Central memory CD8-positive, alpha-beta T cell (primary cell): ENCODE results near the gene RAD51B.

Experiments used
- ATAC-seq: fragments of 150-1000 bp; cut with Tn5 transposase; replicated peaks from 2 replicates; pipeline ENCODE4 v1.10.0; 2022; ENCODE audit warnings: mild to moderate bottlenecking, moderate FRiP score, moderate number of reproducible peaks; ENCODE audit not compliant: poor library complexity, severe bottlenecking; ENCODE audit errors: extremely low read depth
- DNase-seq, 2 donors: peaks; one replicate each; pipeline ENCODE4 v3.0.0; 2021; ENCODE audit warnings: low spot score in 2 of 2
- H3K27ac Mint-ChIP-seq: one replicate; pipeline ENCODE4 v1.8.0; 2022; ENCODE audit warnings: low read depth, mild to moderate bottlenecking, moderate library complexity, mixed read lengths
- H3K27me3 Mint-ChIP-seq: one replicate; pipeline ENCODE4 v1.8.0; 2022; ENCODE audit warnings: mixed read lengths
- H3K36me3 Mint-ChIP-seq: one replicate; pipeline ENCODE4 v1.8.0; 2022; ENCODE audit warnings: mild to moderate bottlenecking, moderate library complexity, mixed read lengths; ENCODE audit not compliant: insufficient read depth
- H3K4me1 Mint-ChIP-seq: one replicate; pipeline ENCODE4 v1.8.0; 2022; ENCODE audit warnings: mixed read lengths
- H3K4me3 Mint-ChIP-seq: one replicate; pipeline ENCODE4 v1.8.0; 2022; ENCODE audit warnings: mild to moderate bottlenecking, moderate library complexity, mixed read lengths
- H3K9me3 Mint-ChIP-seq: one replicate; pipeline ENCODE4 v1.8.0; 2022; ENCODE audit warnings: mixed read lengths

RAD51B gene

GRCh38 chr14:68139431-68140075 is 320.0 kb downstream of the RAD51B start:
- Mint-ChIP-seq H3K27ac (no peak overlapping the region), H3K36me3 (peaks cover 1% of the 10 kb centered on the region), H3K9me3 (no peaks in the 10 kb centered on the region), H3K27me3 (no peaks in the 10 kb centered on the region), H3K4me1 (peaks cover 7% of the 10 kb centered on the region), H3K4me3 (no peak overlapping the region)
- no peak for ATAC-seq
- DNase-seq: no peak

DNA sequence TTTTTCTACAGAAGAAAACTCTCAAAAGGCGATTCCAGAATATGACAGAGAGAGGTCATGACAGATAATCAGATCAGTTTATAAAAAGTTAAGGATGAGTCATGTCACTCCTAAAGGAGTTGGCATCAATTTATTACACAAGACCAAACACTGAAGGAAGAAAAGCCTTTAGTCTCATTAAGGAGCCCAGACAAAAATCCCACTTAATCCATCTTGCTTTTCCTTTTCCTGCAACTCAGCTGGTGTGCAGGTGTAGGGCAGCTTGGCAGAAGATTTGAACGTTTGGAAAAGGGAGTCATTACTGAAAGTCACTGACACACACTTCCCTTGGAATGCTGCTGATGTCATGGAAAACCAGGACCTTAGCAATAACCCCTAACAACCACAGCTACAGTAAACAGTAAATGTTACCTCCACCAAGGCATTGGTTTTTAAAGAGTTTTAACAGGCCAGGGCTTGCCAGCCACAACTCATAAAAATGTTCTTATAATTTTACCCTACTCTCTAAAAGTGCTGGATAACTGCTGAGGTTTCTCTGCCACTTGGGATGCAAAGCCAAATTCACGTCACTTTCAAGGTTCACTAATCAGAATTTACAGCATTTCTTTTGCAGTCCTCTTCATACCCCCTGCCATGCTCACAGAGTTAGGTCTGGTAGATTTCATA is 320.6 kb downstream of the RAD51B start:
- no peak for ATAC-seq
- H3K27me3 Mint-ChIP-seq: no peaks in the 10 kb centered on the region
- no peaks in the 10 kb centered on the region for H3K9me3 Mint-ChIP-seq
- H3K27ac Mint-ChIP-seq: no peak overlapping the region
- H3K4me3 Mint-ChIP-seq: no peak overlapping the region
- no peak for DNase-seq
- H3K4me1 Mint-ChIP-seq: peaks cover 1% of the 10 kb centered on the region
- peaks cover 1% of the 10 kb centered on the region for H3K36me3 Mint-ChIP-seq

GRCh38 chr14:68140806-68141205 is 321.2 kb downstream of the RAD51B start:
- DNase-seq: no peak
- Mint-ChIP-seq H3K36me3 (peaks cover 1% of the 10 kb centered on the region), H3K9me3 (no peaks in the 10 kb centered on the region), H3K27ac (no peak overlapping the region), H3K4me3 (no peak overlapping the region), H3K4me1 (no peaks in the 10 kb centered on the region), H3K27me3 (no peaks in the 10 kb centered on the region)
- ATAC-seq: no peak

- DNase-seq (no peak), ATAC-seq (no peak)
- peaks cover 1% of the 10 kb centered on the region for H3K36me3 Mint-ChIP-seq
- H3K27ac Mint-ChIP-seq: no peak overlapping the region
- no peaks in the 10 kb centered on the region for H3K9me3 Mint-ChIP-seq
- no peak overlapping the region for H3K4me3 Mint-ChIP-seq
- H3K27me3 Mint-ChIP-seq: no peaks in the 10 kb centered on the region
- no peaks in the 10 kb centered on the region for H3K4me1 Mint-ChIP-seq
These were observed 321.9 kb downstream of the RAD51B start for GRCh38 chr14:68141281-68142088.

- ATAC-seq (no peak), DNase-seq (no peak)
- H3K27me3 Mint-ChIP-seq: no peaks in the 10 kb centered on the region
- H3K9me3 Mint-ChIP-seq: no peaks in the 10 kb centered on the region
- H3K36me3 Mint-ChIP-seq: peaks cover 3% of the 10 kb centered on the region
- no peak overlapping the region for H3K4me3 Mint-ChIP-seq
- H3K4me1 Mint-ChIP-seq: no peaks in the 10 kb centered on the region
- no peak overlapping the region for H3K27ac Mint-ChIP-seq
These were observed 323.8 kb downstream of the RAD51B start for GRCh38 chr14:68143341-68143841.

DNA sequence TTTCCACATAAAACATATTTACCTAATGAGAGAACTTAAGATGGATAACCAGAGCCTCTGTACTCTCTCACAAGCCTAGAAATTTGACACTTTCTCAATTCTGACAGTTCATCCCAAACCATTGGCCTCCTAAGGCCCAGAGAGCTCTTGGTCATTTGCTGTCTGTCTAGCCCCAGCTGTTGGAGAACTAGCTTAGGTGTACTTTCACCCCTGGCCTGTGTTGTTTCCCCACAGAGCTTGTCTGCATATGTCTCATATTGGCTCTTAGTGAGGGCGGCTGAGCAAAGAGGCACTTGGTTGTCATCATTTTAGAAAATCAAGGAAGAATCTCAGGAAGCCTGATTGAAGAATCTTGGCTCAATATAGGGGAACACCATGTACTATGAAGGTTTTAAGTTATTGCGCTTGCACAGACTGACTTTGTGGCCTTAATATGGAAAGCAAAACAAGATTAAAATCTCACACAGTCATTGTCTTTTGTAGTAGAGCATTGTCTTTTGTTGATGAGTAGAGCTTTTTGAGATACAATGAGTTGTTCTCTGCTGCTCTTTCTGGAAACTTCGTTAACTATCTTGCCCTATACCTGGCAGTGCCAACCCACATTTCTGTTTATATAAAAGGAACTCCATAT is 324.6 kb downstream of the RAD51B start:
- no peaks in the 10 kb centered on the region for H3K27me3 Mint-ChIP-seq
- ATAC-seq: no peak
- H3K9me3 Mint-ChIP-seq: no peaks in the 10 kb centered on the region
- H3K36me3 Mint-ChIP-seq: peaks cover 3% of the 10 kb centered on the region
- DNase-seq: no peak
- no peak overlapping the region for H3K4me3 Mint-ChIP-seq
- H3K27ac Mint-ChIP-seq: no peak overlapping the region
- H3K4me1 Mint-ChIP-seq: no peaks in the 10 kb centered on the region

DNA sequence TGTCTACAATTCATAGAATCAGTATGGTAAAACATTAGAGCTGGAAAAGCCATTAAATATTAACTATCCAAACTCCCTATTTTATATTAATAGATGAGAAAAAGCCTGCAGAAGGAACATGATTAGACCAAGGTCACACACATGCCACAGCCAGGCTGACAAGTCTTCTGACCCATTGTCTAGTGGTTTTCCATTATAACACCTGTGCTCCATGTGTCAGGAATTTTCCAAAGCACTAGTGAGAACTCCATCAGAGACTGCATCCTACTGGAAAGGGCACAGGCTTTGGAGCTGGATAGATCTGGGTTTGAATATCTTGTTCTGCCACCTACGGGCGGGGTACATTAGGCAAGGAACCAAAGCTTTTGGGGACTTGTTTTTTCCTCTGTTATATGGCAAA is 325.5 kb downstream of the RAD51B start:
- no peak for ATAC-seq
- Mint-ChIP-seq H3K36me3 (peaks cover 3% of the 10 kb centered on the region), H3K27ac (no peak overlapping the region), H3K9me3 (no peaks in the 10 kb centered on the region), H3K4me1 (no peaks in the 10 kb centered on the region), H3K4me3 (no peak overlapping the region), H3K27me3 (no peaks in the 10 kb centered on the region)
- DNase-seq: no peak

- no peak for DNase-seq
- no peaks in the 10 kb centered on the region for H3K4me1 Mint-ChIP-seq
- H3K27me3 Mint-ChIP-seq: no peaks in the 10 kb centered on the region
These were observed 326.0 kb downstream of the RAD51B start for GRCh38 chr14:68145539-68145938.

GRCh38 chr14:68146818-68147217 is 327.2 kb downstream of the RAD51B start:
- H3K9me3 Mint-ChIP-seq: no peaks in the 10 kb centered on the region

More at GRCh38 chr14:68145539-68145938, 326.0 kb downstream of the RAD51B start:
- no peak for ATAC-seq
- Mint-ChIP-seq H3K4me3 (no peak overlapping the region), H3K27ac (no peak overlapping the region), H3K36me3 (peaks cover 3% of the 10 kb centered on the region), H3K9me3 (no peaks in the 10 kb centered on the region)

DNA sequence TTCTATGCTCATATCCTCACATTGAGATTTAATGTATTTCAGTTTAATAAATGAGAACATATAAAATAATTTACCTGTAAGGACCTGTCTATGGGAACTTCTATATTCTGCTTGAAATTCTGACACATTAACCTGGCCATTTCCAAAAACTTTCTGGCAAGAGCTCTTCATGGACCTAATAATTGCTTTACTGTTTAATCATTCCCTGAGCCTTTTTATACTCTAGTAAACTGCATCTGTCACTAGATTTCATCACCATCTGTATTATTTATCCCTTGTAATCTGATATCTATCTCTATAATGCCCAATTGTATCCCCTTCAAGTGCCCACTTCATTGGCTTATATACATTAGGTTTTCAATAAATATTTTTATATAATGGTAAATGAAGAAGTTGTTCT is 327.7 kb downstream of the RAD51B start:
- no peaks in the 10 kb centered on the region for H3K9me3 Mint-ChIP-seq
- peaks cover 3% of the 10 kb centered on the region for H3K36me3 Mint-ChIP-seq
- no peaks in the 10 kb centered on the region for H3K4me1 Mint-ChIP-seq
- no peak overlapping the region for H3K27ac Mint-ChIP-seq
- DNase-seq: no peak
- H3K27me3 Mint-ChIP-seq: no peaks in the 10 kb centered on the region
- no peak overlapping the region for H3K4me3 Mint-ChIP-seq
- no peak for ATAC-seq

More at GRCh38 chr14:68146818-68147217, 327.2 kb downstream of the RAD51B start:
- no peak overlapping the region for H3K4me3 Mint-ChIP-seq
- H3K4me1 Mint-ChIP-seq: no peaks in the 10 kb centered on the region
- DNase-seq: no peak
- H3K27me3 Mint-ChIP-seq: no peaks in the 10 kb centered on the region
- peaks cover 3% of the 10 kb centered on the region for H3K36me3 Mint-ChIP-seq
- ATAC-seq: no peak
- no peak overlapping the region for H3K27ac Mint-ChIP-seq

DNA sequence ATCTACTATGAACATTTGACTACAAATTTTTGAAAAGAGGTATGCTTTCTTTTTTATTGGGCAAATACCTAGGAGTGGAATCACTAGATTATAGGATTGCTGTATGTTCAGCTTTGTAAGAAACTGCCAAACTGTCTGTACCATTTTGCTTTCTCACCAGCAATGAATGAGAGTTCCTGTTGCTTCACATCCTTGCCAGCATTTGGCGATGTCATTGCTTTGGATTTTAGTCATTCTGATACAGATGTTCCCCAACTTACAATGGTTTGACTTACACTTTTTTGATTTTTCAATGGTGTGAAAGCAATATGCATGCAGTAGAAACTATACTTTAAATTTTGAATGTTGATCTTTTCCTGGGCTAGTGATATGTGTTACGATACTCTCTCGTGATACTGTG is 328.7 kb downstream of the RAD51B start:
- Mint-ChIP-seq H3K36me3 (peaks cover 1% of the 10 kb centered on the region), H3K27me3 (no peaks in the 10 kb centered on the region), H3K27ac (no peak overlapping the region), H3K9me3 (no peaks in the 10 kb centered on the region), H3K4me1 (no peaks in the 10 kb centered on the region), H3K4me3 (no peak overlapping the region)
- DNase-seq (no peak), ATAC-seq (no peak)

DNA sequence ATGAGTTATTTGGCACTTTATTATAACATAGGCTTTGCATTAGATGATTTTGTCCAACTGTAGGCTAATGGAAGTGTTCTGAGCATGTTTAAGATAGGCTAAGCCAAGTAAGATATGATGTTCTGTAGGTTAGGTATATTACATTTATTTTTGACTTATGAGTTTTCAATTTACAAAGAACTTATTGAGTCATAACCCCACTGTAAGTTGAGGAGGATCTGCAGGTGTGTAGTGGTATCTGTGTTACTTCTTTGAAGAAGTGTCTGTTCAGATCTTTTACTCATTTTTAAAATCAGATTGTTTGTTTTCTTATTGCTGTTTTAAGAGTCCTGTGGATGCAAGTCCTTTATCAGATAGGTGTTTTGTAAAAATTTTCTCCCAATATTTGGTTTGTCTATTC is 329.2 kb downstream of the RAD51B start:
- Mint-ChIP-seq H3K9me3 (no peaks in the 10 kb centered on the region), H3K36me3 (peaks cover 1% of the 10 kb centered on the region), H3K4me1 (no peaks in the 10 kb centered on the region), H3K4me3 (no peak overlapping the region), H3K27me3 (no peaks in the 10 kb centered on the region), H3K27ac (no peak overlapping the region)
- ATAC-seq (no peak), DNase-seq (no peak)
